HG02938 (cell line): ENCODE results near the gene ETS1.
"Not testable (repeated sequence)": the region's sequence is repeated elsewhere in the genome, so short reads cannot be mapped to it uniquely, and the experiment has no call there.

Experiments used
- ATAC-seq: cut with Tn5 transposase; IDR thresholded peaks from one replicate; pipeline ENCODE4 v1.9.1; 2021; ENCODE audit warnings: mild to moderate bottlenecking, moderate library complexity; ENCODE audit not compliant: unreplicated experiment

ETS1 gene

DNA sequence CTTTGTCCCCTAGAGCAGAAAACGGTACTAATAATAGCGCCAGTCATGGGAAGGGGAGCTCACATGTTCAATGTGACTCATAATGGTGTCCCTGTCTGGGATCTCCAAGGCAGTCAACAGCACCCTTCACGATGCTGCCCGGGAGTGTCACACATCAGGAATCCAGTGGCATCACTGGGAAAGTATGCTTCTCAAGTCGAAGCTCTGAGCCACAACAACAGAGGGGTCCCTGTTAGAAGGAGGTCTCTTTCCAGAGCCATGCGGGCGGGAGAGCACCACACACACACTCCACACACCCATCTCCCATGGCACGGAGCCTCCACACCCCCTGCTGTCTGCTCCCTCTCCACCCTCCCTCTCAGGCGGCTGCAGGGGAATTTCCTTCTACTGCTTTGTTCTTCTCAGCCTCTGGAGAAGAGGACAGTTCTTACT, 119.7 kb downstream of the ETS1 start:
- ATAC-seq: no peak

DNA sequence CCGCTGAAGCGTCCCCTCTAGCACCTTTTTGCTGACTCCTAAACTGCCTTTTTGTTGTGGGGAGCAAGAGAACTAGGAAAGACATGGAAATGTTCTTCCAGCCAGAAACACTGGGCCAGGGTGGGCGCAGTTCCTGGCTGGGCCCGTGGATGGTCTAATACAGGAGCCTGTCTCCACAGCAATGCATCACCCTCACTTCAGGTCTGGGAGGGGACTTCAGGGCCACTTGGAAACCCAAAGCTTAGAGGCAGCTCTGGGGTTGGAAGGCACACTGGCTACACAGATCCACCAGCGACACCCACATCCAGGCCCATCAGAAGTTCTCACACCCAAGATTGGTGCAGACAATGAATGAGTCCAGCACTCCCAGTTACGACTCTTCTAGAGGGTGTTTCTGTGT, 120.3 kb downstream of the ETS1 start:
- no peak for ATAC-seq

DNA sequence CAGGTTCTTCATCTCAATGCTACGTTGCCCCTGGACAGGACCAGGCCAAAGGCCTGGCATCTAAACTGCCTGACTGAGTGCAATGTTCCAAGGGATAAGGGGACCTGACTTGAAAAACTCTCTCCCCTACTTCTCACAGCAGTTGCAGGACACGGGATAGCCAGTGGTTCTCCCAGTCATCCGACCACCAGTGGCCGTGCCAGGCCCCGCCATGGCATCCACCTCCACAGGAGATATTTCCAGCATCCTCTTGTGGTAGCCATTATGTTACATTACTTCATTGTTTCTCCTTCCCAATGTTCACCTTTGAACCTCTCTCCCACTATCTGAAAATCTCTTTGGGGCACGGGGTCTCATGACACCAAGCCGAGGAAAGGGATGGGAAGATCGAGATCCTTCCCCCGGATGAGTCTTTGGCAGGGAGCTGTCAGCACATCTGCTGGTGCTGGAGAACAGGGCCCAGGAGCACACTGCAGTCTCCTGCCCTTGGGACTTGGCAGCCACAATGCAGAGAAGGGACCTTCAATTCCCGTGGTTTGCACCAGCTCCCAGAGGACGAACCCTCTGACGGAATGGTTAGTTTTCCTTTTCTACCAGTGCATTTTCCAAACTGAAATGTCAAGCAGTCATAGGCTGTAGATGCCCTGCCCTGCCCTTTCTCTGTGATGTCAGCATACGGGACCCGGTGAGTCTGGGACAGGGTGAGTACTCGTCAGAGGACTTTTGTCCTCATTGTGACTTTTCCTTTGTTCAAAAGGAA, 121.2 kb downstream of the ETS1 start:
- ATAC-seq: no peak

DNA sequence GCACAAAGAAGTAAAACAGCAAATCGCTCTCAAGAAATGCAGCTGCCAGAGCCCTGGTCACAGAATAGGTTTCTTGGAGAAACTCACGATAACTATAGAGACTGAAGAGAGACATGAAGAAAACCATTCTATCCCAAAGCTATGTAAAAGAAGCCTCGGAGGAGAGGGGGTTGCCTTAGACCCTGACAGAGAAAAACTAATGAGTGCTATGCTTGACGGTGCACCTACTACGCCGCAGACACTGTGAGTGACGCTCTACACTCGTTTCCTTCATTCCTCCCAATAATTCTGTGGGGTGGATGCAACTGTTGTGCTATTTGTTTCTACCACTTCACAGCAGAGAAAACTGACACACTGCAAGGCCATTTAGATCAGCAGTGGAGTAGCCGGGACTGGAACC, 121.8 kb downstream of the ETS1 start:
- no peak for ATAC-seq

DNA sequence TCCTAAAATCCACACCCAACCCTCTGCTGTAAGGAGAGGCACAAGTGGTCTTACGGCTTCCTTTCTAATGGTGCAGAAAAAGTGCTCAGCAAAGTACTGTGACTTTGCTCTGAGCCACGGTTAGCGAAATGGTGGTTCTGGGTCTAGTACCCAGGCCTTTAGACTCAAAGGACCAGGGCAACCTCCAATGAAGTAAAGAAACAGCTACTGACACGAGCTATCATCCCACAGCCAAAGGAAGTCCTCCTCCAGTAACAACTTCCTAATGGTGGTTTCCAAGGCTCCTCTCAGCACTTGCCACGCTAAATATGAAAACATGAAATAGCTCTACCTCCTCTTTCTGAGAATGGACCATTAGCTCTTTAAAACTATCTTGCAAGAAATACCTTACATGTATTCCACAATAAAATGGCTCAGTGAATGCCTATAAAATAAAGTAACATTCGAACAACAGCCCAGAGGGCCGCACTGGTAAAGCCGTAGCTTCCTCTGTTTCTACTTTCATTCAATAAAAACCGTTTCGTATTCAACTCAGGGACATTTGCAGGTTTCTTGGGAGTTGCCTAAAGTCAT, 122.4 kb downstream of the ETS1 start:
- ATAC-seq: no peak

DNA sequence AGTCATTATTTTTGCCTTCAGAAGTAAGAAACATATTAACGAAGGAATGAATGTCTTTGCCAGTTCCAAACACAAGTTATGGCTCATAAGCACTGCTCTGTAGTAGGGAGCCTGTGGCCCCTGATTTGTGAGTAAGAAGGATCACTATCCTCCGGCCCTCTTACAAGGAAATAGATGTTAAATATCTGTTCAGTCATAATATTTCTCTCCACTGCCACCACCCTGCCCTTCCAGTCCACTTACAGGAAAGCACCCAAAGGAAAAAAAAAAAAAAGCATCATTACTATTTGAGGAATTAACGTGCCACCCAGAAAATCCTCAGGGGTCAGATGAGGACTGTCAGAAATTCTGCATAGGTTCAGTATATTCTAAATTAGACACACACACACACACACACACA, 123.4 kb downstream of the ETS1 start:
- ATAC-seq: no peak

DNA sequence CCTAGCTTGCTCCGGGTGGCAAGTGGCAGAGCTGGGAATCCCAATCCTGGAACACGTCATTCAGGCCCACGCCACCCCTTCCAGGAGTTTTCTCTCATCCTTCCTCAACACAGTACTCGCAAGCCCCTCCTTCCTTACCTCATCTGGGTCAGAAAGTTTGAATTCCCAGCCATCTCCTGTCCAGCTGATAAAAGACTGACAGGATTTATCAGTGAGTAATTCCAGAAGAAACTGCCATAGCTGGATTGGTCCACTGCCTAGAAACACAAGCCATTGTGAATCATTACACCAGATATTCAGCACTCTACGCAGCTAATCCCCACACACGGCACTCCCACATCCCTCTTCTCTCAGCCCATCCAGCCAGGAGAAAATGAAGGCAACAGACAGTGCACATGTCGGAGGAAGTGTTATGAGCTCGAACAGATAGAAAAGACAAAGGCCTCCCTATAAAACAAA, 124.0 kb downstream of the ETS1 start:
- ATAC-seq: no peak

DNA sequence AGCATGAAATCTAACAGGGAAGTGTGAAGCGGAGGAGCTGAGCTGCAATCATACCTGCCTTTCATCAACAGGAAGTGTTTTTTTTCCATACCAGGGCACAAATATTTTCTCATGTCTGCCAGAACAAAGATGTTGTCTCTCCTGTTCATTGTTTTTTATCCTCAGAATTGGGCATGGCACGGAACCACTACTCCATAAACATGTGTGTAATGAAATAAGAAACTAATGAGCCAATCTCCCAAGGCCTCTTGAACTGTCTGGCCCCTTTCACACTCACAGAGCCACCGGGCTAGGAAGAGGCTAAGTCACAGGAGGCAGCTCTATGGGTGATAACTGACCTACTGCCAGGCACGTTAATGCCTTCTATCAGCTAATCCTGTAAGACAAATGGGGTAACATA, 124.4 kb downstream of the ETS1 start:
- no peak for ATAC-seq

DNA sequence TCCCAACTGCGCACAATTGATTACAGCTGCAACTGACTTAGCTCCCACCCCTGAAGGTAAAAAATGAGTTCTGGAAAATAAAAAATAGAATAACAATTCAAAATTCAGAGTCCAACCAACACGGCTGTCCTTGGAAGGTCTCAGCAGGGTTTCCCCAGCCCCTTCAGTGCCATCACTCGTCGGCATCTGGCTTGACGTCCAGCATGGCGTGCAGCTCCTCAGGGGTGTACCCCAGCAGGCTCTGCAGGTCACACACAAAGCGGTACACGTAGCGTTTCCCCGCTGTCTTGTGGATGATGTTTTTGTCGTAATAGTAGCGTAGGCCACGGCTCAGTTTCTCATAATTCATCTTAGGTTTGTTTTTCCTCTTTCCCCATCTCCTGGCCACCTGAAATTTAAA, 125.2 kb downstream of the ETS1 start:
- no peak for ATAC-seq

DNA sequence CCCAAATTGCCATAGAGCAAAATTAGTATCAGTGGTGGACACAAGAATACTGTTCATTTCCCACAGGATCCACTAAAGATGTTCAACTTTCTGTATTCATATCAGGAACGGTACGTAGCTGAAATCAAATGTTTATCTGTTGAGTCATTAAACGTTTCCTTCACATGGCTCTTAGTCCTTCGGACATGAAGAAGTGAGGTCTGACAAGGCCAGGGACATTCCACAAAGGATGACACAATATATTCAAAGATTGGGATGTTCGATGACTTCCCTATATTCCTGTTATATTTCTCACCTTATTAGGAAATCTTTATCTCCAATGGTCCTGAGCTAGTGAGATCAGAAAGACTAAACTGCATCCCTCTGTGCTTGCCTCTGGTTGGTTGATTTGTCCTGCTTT, 129.0 kb downstream of the ETS1 start:
- no peak for ATAC-seq

DNA sequence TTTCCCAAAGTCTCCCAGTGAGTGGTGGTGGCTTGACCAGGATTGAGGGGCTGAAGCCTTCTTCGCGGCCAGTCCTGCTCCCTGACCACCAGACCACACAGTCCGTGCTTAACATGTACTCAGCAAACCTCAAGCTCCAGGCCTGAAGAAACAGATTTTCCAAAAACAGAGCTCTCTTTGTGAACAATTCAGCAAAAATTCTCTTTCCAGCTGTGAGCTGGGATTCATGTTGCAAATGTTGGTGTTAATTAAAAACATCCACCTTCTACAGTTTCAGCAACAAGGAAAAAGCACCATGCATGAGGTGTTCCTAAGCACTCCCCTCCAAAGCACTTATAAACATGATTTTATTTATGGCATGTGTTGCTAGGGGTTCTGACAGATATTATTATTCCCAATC, 129.5 kb downstream of the ETS1 start:
- ATAC-seq: no peak

DNA sequence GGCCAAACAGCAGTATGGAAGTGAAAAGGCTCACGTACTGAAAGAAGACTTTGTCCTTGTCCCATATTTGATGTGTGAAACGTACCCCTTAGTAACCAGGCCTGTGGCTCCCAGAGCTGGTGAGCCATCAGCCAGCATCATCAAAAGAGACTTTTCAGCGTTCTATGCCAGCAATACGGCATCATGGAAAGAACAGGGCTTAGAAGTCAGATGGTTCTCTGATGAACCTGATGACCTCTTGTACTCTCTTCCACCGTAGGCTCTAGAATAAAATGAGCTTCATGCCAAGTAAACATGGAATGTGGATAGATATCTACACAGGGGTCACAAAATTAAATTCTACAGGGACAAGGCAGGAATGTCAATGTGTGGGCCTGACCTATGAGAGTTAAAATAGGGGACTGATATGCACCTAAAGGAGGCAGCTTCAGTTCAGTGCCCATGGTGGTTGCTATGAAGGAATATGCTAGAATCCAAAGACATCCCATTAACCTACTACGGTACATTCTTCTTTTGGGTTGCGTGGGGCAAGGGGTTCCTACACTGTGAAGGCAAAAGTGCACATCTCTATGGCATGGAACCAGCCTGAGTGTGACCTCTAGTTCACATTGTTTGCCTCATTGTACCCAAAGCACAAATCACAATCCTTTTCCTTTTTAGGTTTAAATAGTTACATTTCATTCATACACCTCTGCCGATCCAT, 130.6 kb downstream of the ETS1 start:
- no peak for ATAC-seq

DNA sequence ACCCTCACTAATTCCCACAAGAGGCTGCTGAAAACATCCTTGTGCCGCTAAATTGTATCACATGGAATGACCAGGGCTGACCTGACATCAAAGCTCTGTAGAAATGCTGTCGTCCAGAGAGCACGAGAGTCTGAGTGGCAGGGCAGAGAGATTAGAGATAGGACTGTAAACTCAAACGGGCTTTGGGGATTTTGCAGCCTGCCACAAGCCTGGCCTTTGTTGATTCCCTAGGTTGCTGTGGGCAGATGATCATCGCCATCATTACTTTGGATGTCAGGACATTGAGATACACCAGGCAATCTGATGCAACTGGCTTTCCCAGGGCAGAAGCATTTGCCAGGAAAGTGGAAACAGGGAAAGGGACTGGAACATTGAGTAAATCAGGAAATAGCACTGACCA, 131.6 kb downstream of the ETS1 start:
- ATAC-seq: no peak

DNA sequence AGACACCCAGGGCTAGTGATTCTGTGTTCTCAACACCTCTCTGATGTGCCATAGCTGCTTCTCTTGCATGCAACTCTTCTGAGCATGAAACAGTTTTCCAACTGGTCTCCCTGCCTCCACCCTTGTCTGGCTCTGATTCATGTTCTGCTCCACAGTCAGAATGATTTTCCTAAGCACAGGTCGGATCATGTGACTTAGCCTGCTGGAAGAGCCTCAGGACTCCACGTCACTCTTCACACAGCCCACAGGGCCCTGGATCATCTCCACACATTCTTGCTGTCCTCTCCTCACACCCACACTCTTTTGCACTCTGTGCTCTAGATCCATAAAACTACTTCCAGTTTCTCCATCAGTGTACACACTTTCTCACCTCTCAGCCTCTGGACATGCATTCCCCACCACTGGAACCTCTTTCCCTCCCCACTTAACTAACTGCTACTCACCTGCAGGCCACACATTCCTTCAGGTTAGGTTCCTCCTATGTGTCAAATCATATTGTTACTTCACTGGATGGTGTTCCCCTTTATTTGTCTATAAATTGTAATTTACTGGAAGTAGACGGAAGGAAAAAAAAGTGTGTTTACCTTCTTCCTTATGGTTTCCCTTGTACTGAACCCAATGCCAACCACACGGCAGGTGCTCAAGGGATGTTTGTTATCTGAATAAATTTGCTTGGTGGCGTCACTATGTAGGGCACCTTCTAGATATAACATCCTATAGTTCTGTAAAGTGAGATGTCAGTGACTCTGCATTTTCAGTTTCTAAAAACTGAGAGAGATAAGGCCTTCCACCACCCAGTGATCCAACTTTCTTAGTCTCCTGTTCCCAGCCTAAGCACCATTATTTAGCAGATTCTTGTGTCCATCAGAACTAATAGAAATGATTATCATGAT, 133.7 kb downstream of the ETS1 start:
- no peak for ATAC-seq

DNA sequence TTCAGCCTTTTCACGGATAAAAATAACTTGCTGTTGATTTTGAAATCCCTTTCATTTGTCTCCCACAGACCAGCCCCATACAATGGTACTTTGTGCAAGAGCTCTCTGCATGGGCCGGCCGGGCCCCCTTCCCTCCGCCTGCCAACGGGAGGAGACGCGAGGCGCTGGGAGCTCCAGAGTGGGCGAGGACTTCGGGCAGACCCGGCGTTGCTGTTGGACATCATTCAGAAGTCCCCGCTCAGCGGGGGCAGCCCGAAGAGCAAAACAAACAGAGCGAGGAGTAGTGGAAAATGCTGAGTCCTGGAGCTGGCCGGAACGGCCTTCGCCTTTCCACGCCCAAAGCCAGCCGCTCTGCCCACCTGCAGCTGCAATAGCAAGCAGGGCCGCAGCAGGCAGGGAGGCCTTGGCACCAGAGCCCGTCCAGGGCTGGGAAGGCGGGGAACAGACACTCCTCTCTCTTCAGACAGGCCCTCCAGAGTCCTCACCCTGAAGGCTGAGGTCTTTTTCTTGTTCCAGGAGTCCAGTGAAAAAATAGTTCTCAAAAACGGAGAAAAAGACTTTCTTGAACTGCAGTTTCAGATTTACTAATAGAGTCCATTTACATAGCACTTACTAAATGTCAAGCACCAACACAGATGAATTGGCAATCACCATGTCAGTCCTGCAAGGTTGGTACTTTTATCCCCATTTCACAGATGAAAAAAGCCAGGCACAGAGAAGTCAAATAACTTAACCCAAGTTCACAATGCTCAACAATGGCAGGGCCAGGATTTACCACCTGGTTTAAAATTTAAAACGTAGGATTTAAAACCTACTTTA, 135.5 kb downstream of the ETS1 start:
- ATAC-seq: no peak

DNA sequence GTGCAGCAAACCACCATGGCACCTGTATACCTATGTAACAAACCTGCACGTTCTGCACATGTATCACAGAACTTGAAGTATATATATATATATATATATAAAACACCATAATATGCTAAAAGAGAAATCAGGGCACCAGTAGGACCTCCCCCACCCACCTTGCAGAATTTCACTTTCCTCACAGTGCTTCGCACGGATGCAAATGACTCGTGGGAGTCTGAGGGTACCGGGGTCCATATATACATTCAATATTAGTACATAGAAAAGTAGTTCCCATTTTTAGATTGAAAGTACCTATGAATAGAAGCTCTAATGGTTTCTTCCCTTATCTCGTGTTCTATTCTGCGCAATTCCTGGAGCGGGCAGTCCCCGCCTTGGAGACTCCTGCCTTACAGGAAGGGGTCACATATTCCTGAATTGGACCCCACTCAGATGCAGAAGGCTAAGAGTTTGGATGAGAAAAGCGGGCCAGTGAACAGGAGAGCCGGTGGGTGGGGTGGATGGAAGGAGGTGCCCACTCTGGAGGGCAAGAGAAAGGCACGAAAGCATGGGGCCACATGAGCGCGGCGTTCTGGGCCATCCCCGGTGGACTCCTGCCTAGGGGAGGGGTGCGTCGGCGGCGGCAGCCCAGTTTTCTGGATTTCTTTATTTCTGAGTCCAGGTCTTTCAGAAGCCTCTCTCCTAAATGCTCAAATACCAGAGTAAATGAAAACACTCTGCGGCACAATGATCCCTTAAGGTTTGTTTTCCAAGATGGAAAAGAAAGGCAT, 136.3 kb downstream of the ETS1 start:
- ATAC-seq: no peak

DNA sequence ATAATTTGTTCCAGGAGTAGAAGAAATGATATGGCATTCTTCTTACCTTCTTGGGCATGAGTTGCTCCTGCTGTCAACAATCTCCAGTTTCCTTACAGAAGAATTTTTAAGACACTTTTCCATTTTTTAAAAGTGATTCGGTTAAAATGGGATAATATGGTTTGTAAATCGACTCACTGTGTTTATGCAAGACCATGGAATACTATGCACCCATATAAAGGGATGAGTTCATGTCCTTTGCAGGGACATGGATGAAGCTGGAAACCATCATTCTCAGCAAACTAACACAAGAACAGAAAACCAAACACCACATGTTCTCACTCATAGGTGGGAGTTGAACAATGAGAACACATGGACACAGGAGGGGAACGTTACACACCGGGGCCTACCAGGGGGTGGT, 136.9 kb downstream of the ETS1 start:
- ATAC-seq: not testable (repeated sequence)

DNA sequence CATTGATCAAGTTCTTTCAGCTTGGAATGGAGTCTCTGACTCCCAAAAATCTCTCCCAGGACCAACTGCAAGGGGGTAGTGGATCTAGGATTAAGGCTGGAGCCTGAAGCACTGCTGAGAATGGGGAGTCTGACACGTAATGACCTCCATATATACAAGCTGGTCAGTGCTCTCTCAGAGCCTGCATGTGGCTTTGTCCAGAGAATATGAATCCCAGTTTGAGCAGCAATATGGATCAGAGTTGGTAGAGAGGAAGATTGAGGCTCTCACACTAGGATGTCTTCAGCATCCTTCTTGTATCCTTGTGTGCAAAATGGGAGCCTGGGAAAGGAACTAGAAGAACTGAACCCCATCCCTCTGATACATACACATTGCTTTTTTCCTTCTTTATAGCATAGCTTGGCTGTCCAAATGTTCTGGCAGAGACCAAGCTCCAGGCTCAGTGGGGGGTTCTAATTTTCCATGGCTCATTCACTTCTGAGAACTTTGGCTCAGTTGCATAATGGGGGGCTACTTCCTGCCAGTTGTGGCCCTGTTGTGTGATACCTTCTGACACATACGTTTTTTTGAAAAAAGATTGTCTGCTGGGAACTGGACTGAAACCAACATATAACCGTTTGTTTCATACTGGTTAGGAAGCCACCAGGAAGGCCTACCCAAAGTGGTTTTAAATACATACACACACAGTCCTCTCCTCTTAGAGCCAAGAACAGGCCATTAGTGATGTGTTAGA, 138.2 kb downstream of the ETS1 start:
- ATAC-seq: no peak
